HG02642 (cell line): ENCODE results near the gene C12orf75.
A peak's percentile ranks its signal among the peaks of the same experiment; 100 is the strongest.

Experiments used
- ATAC-seq: cut with Tn5 transposase; IDR thresholded peaks from one replicate; pipeline ENCODE4 v1.9.1; 2021; ENCODE audit warnings: mild to moderate bottlenecking; ENCODE audit not compliant: unreplicated experiment, poor library complexity

Gene C12orf75

DNA sequence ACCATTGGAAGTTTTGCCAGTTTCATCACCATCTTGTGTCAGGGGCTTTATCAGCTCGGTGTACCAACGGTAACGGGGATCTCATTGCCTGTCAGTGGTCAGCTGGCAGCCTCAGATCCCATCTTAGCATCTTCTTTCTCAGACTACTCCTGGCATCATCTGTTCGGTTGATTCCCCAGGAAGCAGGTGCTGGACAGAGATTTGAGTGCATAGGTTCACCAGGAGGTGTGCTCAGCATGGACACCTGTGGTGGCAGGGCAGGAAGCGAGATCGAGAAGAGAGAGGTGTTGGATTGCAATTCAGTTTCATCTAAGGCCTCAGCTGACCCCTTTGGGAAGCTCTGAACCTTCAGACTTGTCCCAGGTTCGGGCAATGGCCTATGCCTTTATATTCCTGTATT, 76.0 kb downstream of the C12orf75 start:
- ATAC-seq = no peak

DNA sequence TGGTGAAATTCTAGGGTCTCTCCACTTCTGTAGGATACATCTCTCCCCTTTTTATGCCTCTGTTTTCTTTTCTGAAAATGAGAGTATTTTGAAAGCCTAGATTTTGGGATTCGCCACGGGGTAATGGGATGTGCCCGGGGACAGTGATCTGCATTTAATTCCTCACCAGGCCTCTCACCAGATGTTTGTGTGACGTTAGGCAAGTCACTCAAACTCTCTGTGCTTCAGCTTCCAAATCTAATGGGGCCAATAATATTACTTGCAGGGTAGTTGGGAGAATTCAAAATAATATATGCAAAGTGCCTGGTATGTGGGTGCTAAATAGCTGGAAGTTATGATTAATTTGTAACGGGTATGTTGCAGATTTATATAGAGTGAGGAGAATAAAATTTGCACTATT, 78.8 kb downstream of the C12orf75 start:
- ATAC-seq = no peak

DNA sequence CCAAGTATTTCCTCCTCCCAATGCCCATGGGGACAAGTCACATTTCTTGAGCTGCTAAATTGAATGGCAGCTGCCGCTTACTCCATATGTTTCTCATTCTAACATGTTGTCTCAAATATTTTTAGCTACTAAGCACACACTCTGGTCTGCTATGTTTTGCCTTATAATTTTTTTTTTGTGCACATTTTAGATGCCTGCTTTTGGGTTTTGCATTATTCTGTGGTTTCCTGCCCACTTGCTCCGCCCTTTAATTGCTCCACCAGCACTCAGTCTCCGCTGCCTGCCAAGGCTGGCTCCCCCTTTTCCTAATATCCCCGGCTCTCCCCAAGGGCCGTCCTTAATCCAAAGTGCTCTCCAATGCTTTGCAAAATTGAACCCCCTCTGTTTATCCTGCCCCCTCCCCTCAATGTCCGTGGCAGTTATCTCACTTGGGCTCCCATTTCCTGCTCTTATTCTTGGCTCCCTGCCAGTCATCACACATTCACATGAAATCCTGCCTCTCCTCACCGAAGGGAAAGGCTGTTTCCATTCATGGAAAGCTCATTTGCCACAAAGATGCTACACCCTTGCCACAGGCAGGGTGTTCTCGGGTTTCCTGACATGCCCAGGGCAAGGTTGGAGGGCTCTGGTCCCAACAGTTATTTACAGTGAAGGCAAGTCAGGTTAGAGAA, 79.4 kb downstream of the C12orf75 start:
- ATAC-seq = no peak

DNA sequence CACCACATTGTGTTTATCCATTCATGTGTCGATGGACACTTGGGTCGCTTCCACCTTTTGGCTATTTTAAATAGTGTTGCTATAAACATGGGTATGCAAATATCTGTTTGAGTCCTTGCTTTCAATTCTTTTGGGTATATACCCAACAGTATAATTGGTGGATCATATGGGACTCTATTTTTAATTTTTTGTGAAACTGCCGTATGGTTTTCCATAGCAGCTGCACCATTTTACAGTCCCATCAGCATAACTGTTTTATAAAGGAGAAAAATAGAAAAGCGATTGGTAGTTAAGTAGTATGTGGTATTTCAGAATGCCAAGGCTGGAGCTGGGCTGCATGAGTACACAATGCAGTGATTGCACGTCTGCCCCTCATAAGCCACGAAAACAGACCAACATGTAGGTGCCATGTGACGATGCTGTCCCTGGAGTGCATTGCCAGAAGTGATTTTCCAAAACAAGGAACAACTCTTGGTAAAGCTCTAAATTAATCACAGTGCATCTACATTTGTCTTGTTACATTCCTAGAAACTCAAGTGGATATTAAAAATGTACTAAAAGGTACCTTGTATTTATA, 83.5 kb downstream of the C12orf75 start:
- ATAC-seq = no peak

DNA sequence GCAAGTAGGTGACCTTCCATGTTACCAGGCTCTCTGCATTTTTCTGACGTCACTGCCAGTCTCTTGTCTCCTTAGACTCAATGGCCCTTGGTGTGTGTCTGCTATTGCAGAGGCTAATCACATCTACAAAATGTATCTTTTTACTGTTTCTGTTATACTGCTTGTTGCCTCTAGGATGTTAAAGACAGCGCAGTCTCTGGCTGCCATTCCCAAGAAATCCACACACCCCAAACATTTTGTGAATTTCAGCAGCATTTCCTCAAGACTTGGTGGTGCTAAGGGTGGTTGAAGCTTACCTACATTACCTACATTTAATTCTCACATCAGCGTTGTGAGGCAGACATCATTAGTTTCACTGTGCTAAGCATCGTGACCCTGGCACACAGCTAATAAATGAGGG, 87.2 kb downstream of the C12orf75 start:
- no peak for ATAC-seq

DNA sequence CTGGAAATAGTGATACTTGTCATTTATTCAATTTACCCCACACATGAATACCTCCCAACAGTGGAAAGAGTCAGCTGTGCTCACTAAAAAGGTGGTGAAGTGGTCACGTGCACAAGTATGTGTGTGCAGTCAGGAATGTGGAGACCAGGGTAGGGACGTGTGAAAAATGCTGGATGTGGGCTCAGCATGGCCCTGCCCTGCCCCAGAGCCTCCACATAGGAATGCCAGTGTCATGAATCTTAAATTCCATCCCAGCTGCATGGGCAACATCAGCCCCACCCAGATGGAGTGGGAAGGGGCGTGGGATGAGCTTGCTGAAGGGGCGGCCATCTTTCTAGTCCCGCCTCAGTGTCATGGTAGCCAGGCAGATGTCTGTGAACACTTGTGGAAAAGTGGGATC, 87.7 kb downstream of the C12orf75 start:
- no peak for ATAC-seq

DNA sequence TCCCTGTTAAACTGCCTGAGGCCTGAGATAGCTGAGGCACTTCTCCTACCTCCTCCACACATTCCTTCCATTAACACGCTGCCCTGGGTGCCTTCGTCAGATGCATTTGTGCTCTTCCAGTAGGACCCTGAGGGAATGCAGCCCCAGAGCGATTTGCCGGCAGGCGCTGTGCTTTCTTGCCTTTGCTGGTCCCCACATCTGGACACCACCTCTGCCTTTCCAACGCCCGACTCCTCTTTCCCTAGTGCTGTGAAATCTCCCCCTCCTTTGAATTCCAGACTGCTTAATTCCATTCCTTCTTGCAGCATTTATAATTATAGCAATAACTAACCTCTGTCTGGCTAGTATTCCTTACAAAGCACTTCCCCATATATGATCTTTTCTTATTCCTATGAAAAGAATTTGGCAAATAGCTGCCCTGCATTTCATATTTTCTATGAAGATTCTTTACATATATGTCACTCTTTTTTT, 88.4 kb downstream of the C12orf75 start:
- no peak for ATAC-seq

DNA sequence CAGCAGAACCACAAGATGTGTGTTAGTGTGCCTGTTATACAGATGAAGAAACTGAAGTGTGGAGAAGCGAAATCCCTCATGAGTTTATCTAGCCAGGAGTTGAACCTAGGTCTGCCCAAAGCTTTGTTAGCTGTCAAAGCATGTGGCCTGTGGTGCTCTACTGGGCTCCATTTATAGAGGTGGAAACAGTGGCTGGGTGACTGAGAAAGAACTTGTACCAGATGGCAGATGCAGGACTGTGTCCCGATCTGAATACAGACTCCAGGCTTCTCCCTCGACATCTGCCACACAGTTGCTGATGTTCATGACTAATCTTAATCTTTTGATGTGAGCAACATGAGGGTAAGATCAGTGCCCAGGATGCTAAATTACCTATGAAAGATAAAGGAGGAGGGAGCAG, 89.1 kb downstream of the C12orf75 start:
- ATAC-seq = no peak

DNA sequence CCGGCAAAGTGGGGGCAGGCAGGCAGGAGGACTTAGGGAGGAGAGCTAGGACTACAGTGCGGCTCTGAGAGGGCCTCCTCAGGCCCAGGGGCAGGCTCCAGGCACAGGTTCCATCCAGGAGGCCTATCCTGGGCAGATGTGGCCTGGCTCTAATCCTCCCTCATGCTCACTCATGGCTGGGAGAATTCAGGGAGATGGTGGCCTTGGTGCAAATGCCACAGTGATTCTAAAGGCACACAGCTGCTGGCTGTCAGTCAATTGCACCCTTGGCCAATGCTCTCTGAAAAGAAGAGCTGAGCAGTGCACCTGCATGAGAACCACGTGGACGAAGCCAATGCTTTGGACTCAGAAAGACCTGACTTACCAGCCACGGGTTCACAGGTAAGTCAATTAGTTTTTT, 89.6 kb downstream of the C12orf75 start:
- ATAC-seq = no peak

DNA sequence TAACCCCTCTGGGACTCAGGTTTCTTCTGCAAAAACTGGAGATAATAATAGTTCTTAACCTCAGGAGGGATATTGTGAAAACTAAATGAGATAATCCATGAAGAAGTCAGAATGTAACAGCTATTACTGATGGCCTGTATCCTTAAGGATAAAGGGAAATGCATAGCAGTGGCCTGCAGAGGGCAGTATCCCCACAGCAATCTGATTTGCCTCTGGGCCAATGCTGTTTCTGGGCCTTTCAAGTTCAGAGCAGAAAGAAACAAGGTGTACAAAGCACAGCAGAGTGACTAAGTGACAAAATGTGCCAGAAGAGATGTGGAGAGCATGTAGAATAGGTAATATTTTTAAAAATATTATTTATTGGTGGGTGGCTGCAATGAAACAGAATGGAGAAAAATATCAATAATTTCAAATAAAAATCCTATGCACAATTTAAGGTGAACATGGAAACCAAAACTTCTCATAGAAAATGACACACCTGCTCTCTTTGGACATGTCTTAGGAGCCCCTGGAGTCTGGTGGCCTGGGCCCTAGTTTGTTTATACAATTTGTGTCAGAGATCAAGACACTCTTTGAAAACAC, 90.3 kb downstream of the C12orf75 start:
- peak; percentile 63 for ATAC-seq
